ENCODE data around the gene NBR1. TPM values are rescaled to one million over a fixed set of nuclear protein-coding genes. Genes with fewer than 3 reads are reported as not detected.
"Not testable (repeated sequence)": the region's sequence is repeated elsewhere in the genome, so short reads cannot be mapped to it uniquely, and the experiment has no call there.

The NBR1 gene
- total RNA-seq, 1 donor from 2014 or later = 50.8 TPM

DNA sequence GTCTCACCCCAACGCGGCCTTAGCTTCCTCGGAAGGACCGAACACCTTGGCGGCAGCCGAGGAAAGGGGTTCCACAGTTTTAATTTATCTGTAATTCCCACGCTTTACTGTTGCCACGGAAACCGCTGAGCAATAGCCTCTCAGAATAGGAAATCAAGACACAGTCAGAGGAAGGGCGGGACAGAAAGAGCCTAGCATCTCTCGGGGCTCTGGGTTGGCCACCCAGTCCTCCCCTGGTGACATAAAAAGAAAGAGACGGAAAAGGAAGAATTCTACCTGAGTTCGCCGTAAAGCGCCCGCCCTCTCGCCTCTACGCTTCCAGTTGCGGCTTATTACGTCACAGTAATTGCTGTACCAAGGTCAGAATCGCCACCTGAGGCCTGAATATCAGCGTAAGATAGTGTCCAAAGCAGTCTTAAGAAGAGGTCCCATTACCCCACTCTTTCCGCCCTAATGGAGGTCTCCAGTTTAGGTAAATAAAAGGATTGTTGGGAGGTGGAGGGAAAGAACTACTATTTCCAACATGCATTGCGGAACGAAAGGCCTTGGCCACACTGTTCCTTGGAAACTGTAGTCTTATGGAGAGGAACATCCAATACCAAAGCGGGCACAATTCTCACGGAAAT is 761 bp upstream of the NBR1 start:
- Mint-ChIP-seq H3K36me3 (ENCODE audit: low read depth) (peaks cover 12% of the 10 kb centered on the region), H3K27ac (no peak overlapping the region), H3K9me3 (no peaks in the 10 kb centered on the region), H3K4me3 (ENCODE audit: low read depth) (no peak overlapping the region), H3K27me3 (ENCODE audit: low read depth) (no peaks in the 10 kb centered on the region), H3K4me1 (ENCODE audit: low read depth) (peaks cover 24% of the 10 kb centered on the region)
- intact Hi-C loops (cut with micrococcal nuclease) = loop anchor here (1.0 to 5.0 kb wide), 3 partner anchors 45 to 171 kb away; partner anchors contain the start of genes BRCA1, RPL27 and VAT1
- DNase-seq (ENCODE audit: low spot score) = peak; percentile 89

DNA sequence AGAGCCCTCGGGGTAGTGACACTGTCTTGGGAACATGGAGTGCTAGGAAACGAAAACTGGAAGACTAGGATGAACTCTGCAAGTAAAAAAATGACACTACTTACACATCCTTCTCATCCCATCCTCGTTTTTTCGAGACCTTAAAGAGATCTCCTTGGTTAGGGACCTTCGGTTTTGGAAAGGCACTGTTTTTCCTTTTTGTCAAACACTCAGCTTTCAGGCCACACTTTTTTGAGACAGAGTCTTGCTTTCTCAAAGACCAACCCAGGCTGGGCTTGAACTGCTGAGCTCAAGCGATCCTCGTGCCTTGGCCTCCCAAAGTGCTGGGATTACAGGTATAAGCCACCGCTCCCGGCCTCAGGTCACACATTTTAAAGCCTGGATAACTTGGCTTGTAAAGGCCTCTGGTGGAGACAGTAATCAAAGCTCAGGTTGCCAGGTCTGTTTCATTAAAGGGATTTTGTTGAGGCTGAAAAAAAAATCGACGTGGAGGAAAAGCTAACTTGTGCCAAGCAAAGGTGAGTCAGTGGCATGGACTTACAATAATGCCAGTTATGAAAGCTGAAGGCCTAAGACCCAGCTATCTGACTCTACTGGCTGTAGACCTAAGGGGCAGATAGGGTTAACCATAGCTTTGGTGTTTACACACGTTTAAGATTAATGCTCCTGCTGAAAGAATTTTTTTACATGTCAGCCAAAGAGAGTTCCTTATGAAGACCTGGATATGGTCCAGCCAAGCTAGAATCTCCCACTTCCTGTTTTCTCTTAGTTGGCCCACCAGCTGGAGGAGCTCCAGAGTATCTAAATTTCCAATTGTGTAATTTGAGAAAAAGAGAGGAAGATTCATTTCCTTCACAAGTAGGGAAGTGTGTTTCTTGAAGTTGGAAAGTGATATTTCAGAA is 823 bp downstream of the NBR1 start:
- DNase-seq (ENCODE audit: low spot score) = no peak
- H3K27me3 Mint-ChIP-seq (ENCODE audit: low read depth) = no peaks in the 10 kb centered on the region
- H3K4me1 Mint-ChIP-seq (ENCODE audit: low read depth) = peaks cover 36% of the 10 kb centered on the region
- H3K9me3 Mint-ChIP-seq = no peaks in the 10 kb centered on the region
- H3K27ac Mint-ChIP-seq = no peak overlapping the region
- H3K4me3 Mint-ChIP-seq (ENCODE audit: low read depth) = no peak overlapping the region
- intact Hi-C loops (cut with micrococcal nuclease) = loop anchor here (1.0 to 5.0 kb wide), 3 partner anchors 39 to 173 kb away; partner anchors contain the start of genes RPL27, TMEM106A and VAT1
- H3K36me3 Mint-ChIP-seq (ENCODE audit: low read depth) = peaks cover 25% of the 10 kb centered on the region

- peaks cover 48% of the 10 kb centered on the region for H3K36me3 Mint-ChIP-seq (ENCODE audit: low read depth)
- H3K9me3 Mint-ChIP-seq = no peaks in the 10 kb centered on the region
- DNase-seq (ENCODE audit: low spot score) = no peak
- peak overlapping the region; percentile 82 for H3K27ac Mint-ChIP-seq
- intact Hi-C loops (cut with micrococcal nuclease) = no loop called here
- H3K4me3 Mint-ChIP-seq (ENCODE audit: low read depth) = peak overlapping the region; percentile 54
- H3K4me1 Mint-ChIP-seq (ENCODE audit: low read depth) = peaks cover 39% of the 10 kb centered on the region
- H3K27me3 Mint-ChIP-seq (ENCODE audit: low read depth) = no peaks in the 10 kb centered on the region
Measured at GRCh38 chr17:43175213-43176118, 4.5 kb downstream of the NBR1 start.

- no peaks in the 10 kb centered on the region for H3K9me3 Mint-ChIP-seq
- peak overlapping the region; percentile 54 for H3K4me3 Mint-ChIP-seq (ENCODE audit: low read depth)
- intact Hi-C loops (cut with micrococcal nuclease) = no loop called here
- peaks cover 39% of the 10 kb centered on the region for H3K4me1 Mint-ChIP-seq (ENCODE audit: low read depth)
- peaks cover 51% of the 10 kb centered on the region for H3K36me3 Mint-ChIP-seq (ENCODE audit: low read depth)
- H3K27ac Mint-ChIP-seq = peak overlapping the region; percentile 82
- H3K27me3 Mint-ChIP-seq (ENCODE audit: low read depth) = no peaks in the 10 kb centered on the region
- DNase-seq (ENCODE audit: low spot score) = no peak
Measured at GRCh38 chr17:43176119-43176570, 5.1 kb downstream of the NBR1 start.

GRCh38 chr17:43183921-43184320 is 12.9 kb downstream of the NBR1 start:
- Mint-ChIP-seq H3K27me3 (ENCODE audit: low read depth) (no peaks in the 10 kb centered on the region), H3K4me1 (ENCODE audit: low read depth) (no peaks in the 10 kb centered on the region), H3K27ac (no peak overlapping the region), H3K36me3 (ENCODE audit: low read depth) (peaks cover 41% of the 10 kb centered on the region), H3K9me3 (no peaks in the 10 kb centered on the region), H3K4me3 (ENCODE audit: low read depth) (no peak overlapping the region)
- DNase-seq (ENCODE audit: low spot score) = no peak
- intact Hi-C loops (cut with micrococcal nuclease) = no loop called here

- H3K4me3 Mint-ChIP-seq (ENCODE audit: low read depth); intact Hi-C loops (cut with micrococcal nuclease); H3K27me3 Mint-ChIP-seq (ENCODE audit: low read depth); DNase-seq (ENCODE audit: low spot score); H3K9me3 Mint-ChIP-seq; H3K27ac Mint-ChIP-seq; H3K4me1 Mint-ChIP-seq (ENCODE audit: low read depth): not testable (repeated sequence)
- peaks cover 54% of the 10 kb centered on the region for H3K36me3 Mint-ChIP-seq (ENCODE audit: low read depth)
Measured at GRCh38 chr17:43186656-43187055, 15.6 kb downstream of the NBR1 start.

GRCh38 chr17:43193251-43193650 is 22.2 kb downstream of the NBR1 start:
- H3K36me3 Mint-ChIP-seq (ENCODE audit: low read depth) = peaks cover 78% of the 10 kb centered on the region
- H3K9me3 Mint-ChIP-seq = no peaks in the 10 kb centered on the region
- H3K4me3 Mint-ChIP-seq (ENCODE audit: low read depth) = no peak overlapping the region
- DNase-seq (ENCODE audit: low spot score) = no peak
- no peaks in the 10 kb centered on the region for H3K27me3 Mint-ChIP-seq (ENCODE audit: low read depth)
- intact Hi-C loops (cut with micrococcal nuclease) = no loop called here
- no peak overlapping the region for H3K27ac Mint-ChIP-seq
- H3K4me1 Mint-ChIP-seq (ENCODE audit: low read depth) = no peaks in the 10 kb centered on the region

- no peaks in the 10 kb centered on the region for H3K4me1 Mint-ChIP-seq (ENCODE audit: low read depth)
- H3K9me3 Mint-ChIP-seq = no peaks in the 10 kb centered on the region
- H3K27ac Mint-ChIP-seq = peak overlapping the region; percentile 33
- intact Hi-C loops (cut with micrococcal nuclease) = no loop called here
- DNase-seq (ENCODE audit: low spot score) = no peak
- H3K27me3 Mint-ChIP-seq (ENCODE audit: low read depth) = no peaks in the 10 kb centered on the region
- H3K4me3 Mint-ChIP-seq (ENCODE audit: low read depth) = no peak overlapping the region
- H3K36me3 Mint-ChIP-seq (ENCODE audit: low read depth) = peaks cover 66% of the 10 kb centered on the region
Measured at GRCh38 chr17:43199633-43200032, 28.6 kb downstream of the NBR1 start.

DNA sequence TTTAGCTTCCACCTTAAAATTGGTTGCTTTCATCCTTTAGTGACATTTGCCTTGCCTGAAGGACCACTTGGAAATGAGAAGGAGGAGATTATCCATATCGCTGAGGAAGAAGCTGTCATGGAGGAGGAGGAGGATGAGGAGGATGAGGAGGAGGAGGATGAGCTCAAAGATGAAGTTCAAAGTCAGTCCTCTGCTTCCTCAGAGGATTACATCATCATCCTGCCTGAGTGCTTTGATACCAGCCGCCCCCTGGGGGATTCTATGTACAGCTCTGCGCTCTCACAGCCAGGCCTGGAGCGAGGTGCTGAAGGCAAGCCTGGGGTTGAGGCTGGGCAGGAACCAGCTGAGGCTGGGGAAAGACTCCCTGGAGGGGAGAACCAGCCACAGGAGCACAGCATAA is 29.1 kb downstream of the NBR1 start:
- H3K9me3 Mint-ChIP-seq = no peaks in the 10 kb centered on the region
- no peak for DNase-seq (ENCODE audit: low spot score)
- no peaks in the 10 kb centered on the region for H3K27me3 Mint-ChIP-seq (ENCODE audit: low read depth)
- H3K4me3 Mint-ChIP-seq (ENCODE audit: low read depth) = no peak overlapping the region
- no peak overlapping the region for H3K27ac Mint-ChIP-seq
- peaks cover 62% of the 10 kb centered on the region for H3K36me3 Mint-ChIP-seq (ENCODE audit: low read depth)
- intact Hi-C loops (cut with micrococcal nuclease) = no loop called here
- H3K4me1 Mint-ChIP-seq (ENCODE audit: low read depth) = no peaks in the 10 kb centered on the region

- intact Hi-C loops (cut with micrococcal nuclease); H3K27ac Mint-ChIP-seq; H3K27me3 Mint-ChIP-seq (ENCODE audit: low read depth); H3K4me3 Mint-ChIP-seq (ENCODE audit: low read depth); H3K4me1 Mint-ChIP-seq (ENCODE audit: low read depth); DNase-seq (ENCODE audit: low spot score); H3K9me3 Mint-ChIP-seq: not testable (repeated sequence)
- peaks cover 59% of the 10 kb centered on the region for H3K36me3 Mint-ChIP-seq (ENCODE audit: low read depth)
Measured at GRCh38 chr17:43203013-43203412, 32.0 kb downstream of the NBR1 start.

DNA sequence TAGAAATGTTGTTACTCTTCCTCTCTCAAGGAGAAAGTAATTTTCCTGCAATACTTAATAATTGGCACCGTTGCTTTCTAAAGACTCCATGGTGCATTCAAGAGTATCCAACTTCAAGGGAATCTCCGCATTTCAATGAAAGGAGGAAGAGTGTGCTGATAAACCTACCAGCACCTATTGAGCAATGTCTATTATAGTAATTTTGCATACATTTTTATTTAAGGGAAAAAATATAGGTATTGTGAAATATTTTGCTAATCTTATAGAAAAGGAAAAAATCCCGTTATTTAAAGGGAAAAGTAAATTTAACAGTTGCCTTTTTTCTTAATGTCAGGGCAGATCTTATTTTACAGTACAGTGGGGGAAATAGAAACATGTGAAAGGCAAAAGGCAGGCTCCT is 39.6 kb downstream of the NBR1 start:
- Mint-ChIP-seq H3K4me3 (ENCODE audit: low read depth) (peak overlapping the region; percentile 99), H3K27me3 (ENCODE audit: low read depth) (no peaks in the 10 kb centered on the region), H3K27ac (peak overlapping the region; percentile 93), H3K9me3 (no peaks in the 10 kb centered on the region), H3K4me1 (ENCODE audit: low read depth) (peaks cover 29% of the 10 kb centered on the region), H3K36me3 (ENCODE audit: low read depth) (peaks cover 48% of the 10 kb centered on the region)
- intact Hi-C loops (cut with micrococcal nuclease) = no loop called here
- DNase-seq (ENCODE audit: low spot score) = no peak

DNA sequence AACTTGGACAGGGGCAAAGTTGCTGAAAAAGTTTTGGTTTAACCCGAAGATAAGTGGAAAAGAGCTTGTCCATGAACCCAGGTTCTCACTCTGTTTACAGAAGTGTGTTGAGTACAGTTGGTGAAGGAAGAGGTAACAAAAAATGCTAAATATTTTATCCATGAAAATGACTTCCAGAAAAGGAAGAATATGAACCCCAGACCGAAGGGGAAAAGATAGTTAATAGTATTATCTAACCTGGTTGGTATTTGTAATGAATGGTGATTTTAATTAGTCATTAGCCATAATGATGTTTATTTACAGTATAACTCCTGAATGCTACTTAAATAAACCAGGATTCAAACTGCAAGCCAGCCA is 40.1 kb downstream of the NBR1 start:
- no peak for DNase-seq (ENCODE audit: low spot score)
- peak overlapping the region; percentile 93 for H3K27ac Mint-ChIP-seq
- H3K4me1 Mint-ChIP-seq (ENCODE audit: low read depth) = peaks cover 29% of the 10 kb centered on the region
- no peaks in the 10 kb centered on the region for H3K27me3 Mint-ChIP-seq (ENCODE audit: low read depth)
- H3K36me3 Mint-ChIP-seq (ENCODE audit: low read depth) = peaks cover 50% of the 10 kb centered on the region
- H3K9me3 Mint-ChIP-seq = no peaks in the 10 kb centered on the region
- intact Hi-C loops (cut with micrococcal nuclease) = loop anchor here (1.0 kb wide), 2 partner anchors 39 to 104 kb away; no protein-coding TSS in a partner anchor
- peak overlapping the region; percentile 99 for H3K4me3 Mint-ChIP-seq (ENCODE audit: low read depth)

All from activated T-helper 2 cell treated with anti-CD3 and anti-CD28 coated beads, Interferon-gamma antibody, Interleukin-2, Interleukin-4, amounts not matched to agents 10 μg/mL and 5 μg/mL and 100 μg/mL, durations not matched to agents 14 hours and 24 hours and 36 hours (primary cell).